ENCODE results near the gene ST3GAL6. TPM values are rescaled to one million over a fixed set of nuclear protein-coding genes. Genes with fewer than 3 reads are reported as not detected.

Gene ST3GAL6
- total RNA-seq, 4 donors from 2014 or later = 7.4 to 15.0 (median 11.3) TPM

DNA sequence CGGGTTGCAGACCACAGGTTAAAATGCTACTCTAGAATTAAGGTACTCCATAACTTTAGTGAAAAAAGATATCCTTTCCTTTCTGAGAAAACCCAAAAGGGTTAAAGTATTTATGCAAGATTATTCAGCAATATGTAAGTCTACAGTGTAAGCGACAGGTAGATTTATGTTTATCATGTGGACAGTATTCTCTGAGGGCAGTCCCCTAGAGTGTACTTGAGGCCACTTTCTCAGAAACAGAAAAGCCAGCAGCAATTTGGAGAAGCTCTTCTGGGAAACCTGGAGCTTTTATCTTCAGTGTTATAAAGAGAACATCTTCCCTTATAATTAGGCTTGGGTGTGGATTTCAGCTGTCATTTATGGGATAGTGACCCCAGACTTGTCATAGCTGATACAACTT is 8.9 kb downstream of the ST3GAL6 start:
- no peaks in the 10 kb centered on the region for H3K36me3 ChIP-seq
- intact Hi-C loops (cut with DNase I; ENCODE audit: low total_unique reads) = no loop called here
- in situ Hi-C loops (cut with MboI; ENCODE audit: low sequenced_read_pairs in 4 of 4) = no loop called here
- no peak for DNase-seq
- TF ChIP-seq POLR2A (IDR thresholded peaks at IDR 0.05) = no peak
- TF ChIP-seq, protein P1, sequence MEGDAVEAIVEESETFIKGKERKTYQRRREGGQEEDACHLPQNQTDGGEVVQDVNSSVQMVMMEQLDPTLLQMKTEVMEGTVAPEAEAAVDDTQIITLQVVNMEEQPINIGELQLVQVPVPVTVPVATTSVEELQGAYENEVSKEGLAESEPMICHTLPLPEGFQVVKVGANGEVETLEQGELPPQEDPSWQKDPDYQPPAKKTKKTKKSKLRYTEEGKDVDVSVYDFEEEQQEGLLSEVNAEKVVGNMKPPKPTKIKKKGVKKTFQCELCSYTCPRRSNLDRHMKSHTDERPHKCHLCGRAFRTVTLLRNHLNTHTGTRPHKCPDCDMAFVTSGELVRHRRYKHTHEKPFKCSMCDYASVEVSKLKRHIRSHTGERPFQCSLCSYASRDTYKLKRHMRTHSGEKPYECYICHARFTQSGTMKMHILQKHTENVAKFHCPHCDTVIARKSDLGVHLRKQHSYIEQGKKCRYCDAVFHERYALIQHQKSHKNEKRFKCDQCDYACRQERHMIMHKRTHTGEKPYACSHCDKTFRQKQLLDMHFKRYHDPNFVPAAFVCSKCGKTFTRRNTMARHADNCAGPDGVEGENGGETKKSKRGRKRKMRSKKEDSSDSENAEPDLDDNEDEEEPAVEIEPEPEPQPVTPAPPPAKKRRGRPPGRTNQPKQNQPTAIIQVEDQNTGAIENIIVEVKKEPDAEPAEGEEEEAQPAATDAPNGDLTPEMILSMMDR (IDR thresholded peaks at IDR 0.05 in 4 of 5, conservative IDR thresholded peaks at IDR 0.05 in 1 of 5) = no peak
- peaks cover 23 to 25% of the 10 kb centered on the region in 2 donors for H3K4me1 ChIP-seq
- H3K27ac ChIP-seq = no peak overlapping the region
- ATAC-seq = no peak
- no peak overlapping the region for H3K4me3 ChIP-seq
- no peaks in the 10 kb centered on the region for H3K9me3 ChIP-seq
- H3K27me3 ChIP-seq = no peaks in the 10 kb centered on the region

DNA sequence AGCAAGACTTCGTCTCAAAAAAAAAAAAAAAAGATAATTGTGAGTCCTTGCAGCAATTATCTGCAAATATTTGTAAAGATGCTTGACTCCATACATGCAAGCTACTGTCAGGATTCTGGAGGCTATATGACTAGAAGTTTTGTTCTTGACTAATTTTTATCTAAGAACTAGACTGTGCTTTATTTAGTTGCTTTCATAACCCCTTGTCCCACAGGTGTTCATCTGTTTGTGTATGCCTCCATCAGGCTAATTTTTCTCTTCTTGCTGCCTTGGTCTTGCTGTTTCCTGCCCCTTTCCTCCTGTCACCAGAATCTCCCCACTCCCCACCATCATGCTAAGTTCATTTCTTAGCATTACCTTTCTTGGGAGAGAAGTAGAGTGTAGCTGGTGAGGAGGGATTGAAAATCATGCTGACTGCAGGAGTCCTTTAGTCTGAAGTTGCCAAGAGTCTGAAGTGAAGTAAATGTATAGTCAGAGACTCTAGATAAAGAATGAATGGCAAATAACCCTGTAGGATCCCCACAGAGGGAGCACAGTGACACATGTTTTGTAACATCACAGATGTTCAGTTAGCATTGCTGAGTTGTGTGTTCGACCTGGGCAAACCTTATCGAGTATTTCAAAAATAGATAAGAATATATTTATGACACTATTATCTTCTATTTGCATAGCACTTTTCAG is 12.5 kb downstream of the ST3GAL6 start:
- ATAC-seq (no peak), DNase-seq (no peak)
- no peak overlapping the region for H3K4me3 ChIP-seq
- in situ Hi-C loops (cut with MboI; ENCODE audit: low sequenced_read_pairs in 4 of 4) (no loop called here), intact Hi-C loops (cut with DNase I; ENCODE audit: low total_unique reads) (no loop called here)
- no peak overlapping the region for H3K27ac ChIP-seq
- TF ChIP-seq, protein P1 (IDR thresholded peaks at IDR 0.05 in 4 of 5, conservative IDR thresholded peaks at IDR 0.05 in 1 of 5) = no peak
- no peak for TF ChIP-seq POLR2A (IDR thresholded peaks at IDR 0.05)
- H3K9me3 ChIP-seq = no peaks in the 10 kb centered on the region
- no peaks in the 10 kb centered on the region for H3K27me3 ChIP-seq
- no peaks in the 10 kb centered on the region for H3K36me3 ChIP-seq
- H3K4me1 ChIP-seq = peaks cover 9 to 22% of the 10 kb centered on the region in 2 donors

DNA sequence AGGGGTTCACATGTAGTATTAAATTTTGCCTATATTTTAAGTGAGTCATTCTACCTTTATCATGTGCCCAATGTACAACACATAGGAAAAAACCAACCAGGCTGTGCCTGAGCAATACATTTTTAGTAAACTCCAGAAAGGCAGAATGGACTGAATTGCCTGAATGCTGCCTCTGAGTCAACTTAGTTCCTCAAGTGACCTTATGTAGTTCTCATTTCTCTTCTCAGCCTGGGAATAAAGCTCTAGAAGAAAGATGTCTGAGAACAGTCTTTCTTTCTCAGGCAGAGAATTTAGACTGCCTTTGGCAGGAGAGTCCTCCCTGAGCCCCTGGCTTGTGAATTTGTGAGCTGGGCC is 13.0 kb downstream of the ST3GAL6 start:
- TF ChIP-seq POLR2A (IDR thresholded peaks at IDR 0.05) = no peak
- TF ChIP-seq, protein P1 (IDR thresholded peaks at IDR 0.05 in 4 of 5, conservative IDR thresholded peaks at IDR 0.05 in 1 of 5) = no peak
- no peak overlapping the region for H3K27ac ChIP-seq
- no peak for ATAC-seq
- peaks cover 3 to 17% of the 10 kb centered on the region in 2 donors for H3K4me1 ChIP-seq
- no peaks in the 10 kb centered on the region for H3K27me3 ChIP-seq
- in situ Hi-C loops (cut with MboI; ENCODE audit: low sequenced_read_pairs in 4 of 4) (no loop called here), intact Hi-C loops (cut with DNase I; ENCODE audit: low total_unique reads) (no loop called here)
- no peak for DNase-seq
- no peaks in the 10 kb centered on the region for H3K9me3 ChIP-seq
- no peak overlapping the region for H3K4me3 ChIP-seq
- H3K36me3 ChIP-seq = no peaks in the 10 kb centered on the region

DNA sequence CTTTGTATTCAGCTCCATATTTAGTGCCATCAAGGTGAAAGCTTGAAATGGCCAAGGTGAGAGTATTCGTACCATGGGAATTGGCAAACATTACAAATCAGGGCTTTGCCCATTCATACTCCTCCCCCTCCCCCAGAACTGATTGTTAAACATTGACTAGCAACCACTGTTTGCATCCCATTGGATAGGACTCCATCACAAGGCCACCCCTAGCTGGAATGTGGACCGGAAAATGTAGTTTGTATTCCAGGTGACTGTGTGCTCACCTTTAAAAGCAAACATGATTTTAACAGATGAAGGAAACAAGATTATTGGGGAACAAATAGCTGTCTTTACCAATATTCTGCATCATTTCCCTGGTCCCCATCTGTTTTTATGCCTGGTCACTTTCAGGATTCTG is 14.1 kb downstream of the ST3GAL6 start:
- DNase-seq (no peak), ATAC-seq (no peak)
- H3K4me3 ChIP-seq = no peak overlapping the region
- no peaks in the 10 kb centered on the region for H3K27me3 ChIP-seq
- in situ Hi-C loops (cut with MboI; ENCODE audit: low sequenced_read_pairs in 4 of 4) (no loop called here), intact Hi-C loops (cut with DNase I; ENCODE audit: low total_unique reads) (no loop called here)
- H3K36me3 ChIP-seq = no peaks in the 10 kb centered on the region
- H3K4me1 ChIP-seq = peaks cover 0 to 7% of the 10 kb centered on the region in 2 donors
- H3K27ac ChIP-seq = no peak overlapping the region
- TF ChIP-seq, protein P1 (IDR thresholded peaks at IDR 0.05 in 4 of 5, conservative IDR thresholded peaks at IDR 0.05 in 1 of 5) = no peak
- TF ChIP-seq POLR2A (IDR thresholded peaks at IDR 0.05) = no peak
- H3K9me3 ChIP-seq = no peaks in the 10 kb centered on the region

DNA sequence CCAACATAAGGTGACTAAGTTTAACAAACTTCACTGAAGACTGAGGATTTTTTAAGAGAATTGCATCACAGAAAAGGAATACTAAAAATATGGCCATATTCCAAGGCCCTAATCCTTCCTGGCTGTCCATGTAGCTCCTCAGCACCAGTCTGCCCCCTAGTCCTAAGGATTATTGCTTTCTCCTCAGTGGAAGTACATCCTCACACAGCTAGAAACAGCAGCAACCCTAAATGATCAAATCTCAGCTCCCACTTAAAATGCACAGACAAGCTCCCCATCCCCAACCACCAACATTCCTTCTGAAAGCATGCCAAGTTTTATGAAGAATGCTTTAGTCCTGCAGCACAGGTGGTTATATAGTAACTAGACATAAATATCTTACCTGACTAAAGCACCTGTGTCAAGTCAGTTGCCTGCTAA is 14.7 kb downstream of the ST3GAL6 start:
- TF ChIP-seq POLR2A (IDR thresholded peaks at IDR 0.05) = no peak
- TF ChIP-seq, protein P1 (IDR thresholded peaks at IDR 0.05 in 4 of 5, conservative IDR thresholded peaks at IDR 0.05 in 1 of 5) = no peak
- H3K4me1 ChIP-seq = peaks cover 0 to 7% of the 10 kb centered on the region in 2 donors
- ATAC-seq (no peak), DNase-seq (no peak)
- H3K27ac ChIP-seq = no peak overlapping the region
- no peaks in the 10 kb centered on the region for H3K27me3 ChIP-seq
- in situ Hi-C loops (cut with MboI; ENCODE audit: low sequenced_read_pairs in 4 of 4) = no loop called here
- no peak overlapping the region for H3K4me3 ChIP-seq
- no peaks in the 10 kb centered on the region for H3K9me3 ChIP-seq
- intact Hi-C loops (cut with DNase I; ENCODE audit: low total_unique reads) = no loop called here
- no peaks in the 10 kb centered on the region for H3K36me3 ChIP-seq

Measured in gastrocnemius medialis (tissue), 4 donors.